ENCODE results near the gene HOXA10. TPM values are rescaled to one million over a fixed set of nuclear protein-coding genes. Genes with fewer than 3 reads are reported as not detected.

Gene HOXA10
- total and polyA plus RNA-seq, 2 experiments from 2014 or later = 7.7 to 15.1 TPM

DNA sequence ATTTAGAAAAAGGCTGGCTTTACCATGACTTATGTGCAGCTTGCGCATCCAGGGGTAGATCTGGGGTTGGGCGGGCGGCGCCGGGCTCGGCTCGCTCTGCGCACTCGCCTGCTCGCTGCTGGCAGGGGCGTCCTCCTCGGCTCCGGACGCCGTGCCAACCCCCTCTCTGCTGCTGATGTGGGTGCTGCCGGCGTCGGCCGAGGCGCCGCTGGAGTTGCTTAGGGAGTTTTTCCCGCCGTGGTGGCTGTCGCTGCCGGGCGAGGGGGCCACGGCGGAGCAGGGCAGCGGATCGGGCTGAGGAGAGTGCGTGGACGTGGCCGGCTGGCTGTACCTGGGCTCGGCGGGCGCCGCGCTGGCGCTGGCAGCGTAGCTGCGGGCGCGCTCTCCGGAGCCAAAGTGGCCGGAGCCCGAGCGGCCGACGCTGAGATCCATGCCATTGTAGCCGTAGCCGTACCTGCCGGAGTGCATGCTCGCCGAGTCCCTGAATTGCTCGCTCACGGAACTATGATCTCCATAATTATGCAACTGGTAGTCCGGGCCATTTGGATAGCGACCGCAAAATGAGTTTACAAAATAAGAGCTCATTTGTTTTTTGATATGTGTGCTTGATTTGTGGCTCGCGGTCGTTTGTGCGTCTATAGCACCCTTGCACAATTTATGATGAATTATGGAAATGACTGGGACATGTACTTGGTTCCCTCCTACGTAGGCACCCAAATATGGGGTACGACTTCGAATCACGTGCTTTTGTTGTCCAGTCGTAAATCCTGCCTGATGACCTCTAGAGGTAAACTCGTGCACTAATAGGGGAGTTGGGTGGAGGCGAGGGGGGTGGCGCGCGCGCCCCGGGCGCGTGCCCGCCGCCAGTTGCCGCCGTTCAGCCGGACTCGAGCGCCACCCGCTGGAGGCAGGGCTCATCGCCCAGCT is 30.8 kb downstream of the HOXA10 start, which contains the start of gene HOXA5:
HOXA5 (minus strand) TSS at position 659 of the 927 bp plus-strand sequence; CDS start at position 585, 74 bp downstream.
- no peaks in the 10 kb centered on the region for H3K79me2 ChIP-seq

GRCh38 chr7:27142580-27143022 is 31.5 kb downstream of the HOXA10 start:
- Histone ChIP-seq H2AFZ (peak overlapping the region; percentile 68), H3K27me3 (peaks cover 100% of the 10 kb centered on the region), H3K9me3 (ENCODE audit: low read depth) (no peaks in the 10 kb centered on the region), H3K9me2 (replicated peaks; ENCODE audit: insufficient read depth) (no peaks in the 10 kb centered on the region), H3K79me2 (no peaks in the 10 kb centered on the region), H3K36me3 (replicated peaks; ENCODE audit: insufficient read depth, low read depth) (no peaks in the 10 kb centered on the region), H4K20me1 (ENCODE audit: insufficient read depth, poor library complexity, severe bottlenecking) (no peaks in the 10 kb centered on the region), H3K4me2 (peak overlapping the region; percentile 96), H3K4me3 (peak overlapping the region; percentile 10), H3K27ac (no peak overlapping the region), H3K4me1 (ENCODE audit: insufficient read depth) (peaks cover 20% of the 10 kb centered on the region)
- WGBS (ENCODE audit: low lambda C conversion rate, missing lambda C conversion rate) = 10% methylated on average over 28 of the region's 29 CpGs
- DNase-seq (ENCODE audit: low spot score) = no peak
- TF ChIP-seq EZH2 (IDR thresholded peaks at IDR 0.05; ENCODE audit: borderline replicate concordance) (peak; percentile 95), EZH2phosphoT487 (IDR thresholded peaks at IDR 0.05; ENCODE audit: low read depth, severe bottlenecking, unreplicated experiment) (peak; percentile 41), CTCF (IDR thresholded peaks at IDR 0.05; ENCODE audit: poor library complexity) (no peak)

More for the DNA sequence above, 30.8 kb downstream of the HOXA10 start, which contains the start of gene HOXA5:
- Histone ChIP-seq H3K36me3 (replicated peaks; ENCODE audit: insufficient read depth, low read depth) (no peaks in the 10 kb centered on the region), H3K9me2 (replicated peaks; ENCODE audit: insufficient read depth) (no peaks in the 10 kb centered on the region), H3K4me1 (ENCODE audit: insufficient read depth) (peaks cover 20% of the 10 kb centered on the region), H3K9me3 (ENCODE audit: low read depth) (no peaks in the 10 kb centered on the region), H3K4me3 (peak within 1 kb of the TSS; percentile 26), H3K27ac (no peak within 1 kb of the TSS), H3K4me2 (peak within 1 kb of the TSS; percentile 96), H4K20me1 (ENCODE audit: insufficient read depth, poor library complexity, severe bottlenecking) (no peaks in the 10 kb centered on the region), H2AFZ (peak within 1 kb of the TSS; percentile 68), H3K27me3 (peaks cover 99% of the 10 kb centered on the region)
- TF ChIP-seq EZH2 (IDR thresholded peaks at IDR 0.05; ENCODE audit: borderline replicate concordance) (peak; percentile 79), EZH2phosphoT487 (IDR thresholded peaks at IDR 0.05; ENCODE audit: low read depth, severe bottlenecking, unreplicated experiment) (peak; percentile 3), CTCF (IDR thresholded peaks at IDR 0.05; ENCODE audit: poor library complexity) (peak; percentile 56)
- WGBS (ENCODE audit: low lambda C conversion rate, missing lambda C conversion rate) = 5% methylated on average over 68 of the region's 86 CpGs
- no peak for DNase-seq (ENCODE audit: low spot score)

DNA sequence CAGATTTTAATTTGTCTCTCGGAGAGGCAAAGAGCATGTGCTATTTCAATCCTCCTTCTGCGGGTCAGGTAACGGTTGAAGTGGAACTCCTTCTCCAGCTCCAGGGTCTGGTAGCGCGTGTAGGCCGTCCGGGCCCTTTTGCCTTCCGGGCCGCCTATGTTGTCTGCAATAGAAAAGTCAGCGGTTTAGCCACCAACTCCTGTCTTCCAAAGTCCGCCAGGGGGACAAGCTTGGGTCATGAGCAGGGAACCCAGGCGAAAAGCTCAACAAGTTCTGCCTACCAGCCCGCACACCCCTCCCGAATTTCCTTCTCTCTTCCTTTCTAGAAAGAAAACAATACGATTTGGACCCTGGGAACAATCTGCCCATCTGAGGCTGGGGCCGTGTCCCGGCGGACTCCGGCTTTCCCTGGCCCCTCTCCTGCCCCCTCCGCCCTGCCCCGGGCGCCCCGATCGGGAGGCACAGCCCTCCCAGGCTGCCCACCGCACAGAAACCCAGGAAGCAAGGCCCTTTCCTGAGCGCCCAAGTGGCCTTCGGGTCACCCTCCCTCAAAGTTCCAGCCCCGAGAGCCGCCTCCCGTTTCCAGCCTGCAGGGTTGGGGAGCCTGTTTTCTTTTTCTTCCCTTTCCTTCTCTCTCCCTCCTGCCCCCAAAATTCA is 32.1 kb downstream of the HOXA10 start:
- Histone ChIP-seq H3K79me2 (no peaks in the 10 kb centered on the region), H3K27me3 (peaks cover 100% of the 10 kb centered on the region), H3K4me2 (peak overlapping the region; percentile 96), H3K4me1 (ENCODE audit: insufficient read depth) (peaks cover 20% of the 10 kb centered on the region), H3K9me2 (replicated peaks; ENCODE audit: insufficient read depth) (no peaks in the 10 kb centered on the region), H3K9me3 (ENCODE audit: low read depth) (no peaks in the 10 kb centered on the region), H4K20me1 (ENCODE audit: insufficient read depth, poor library complexity, severe bottlenecking) (no peaks in the 10 kb centered on the region), H2AFZ (no peak overlapping the region), H3K36me3 (replicated peaks; ENCODE audit: insufficient read depth, low read depth) (no peaks in the 10 kb centered on the region), H3K4me3 (peak overlapping the region; percentile 10), H3K27ac (no peak overlapping the region)
- WGBS (ENCODE audit: low lambda C conversion rate, missing lambda C conversion rate) = 26% methylated on average over 26 of the region's 30 CpGs
- no peak for TF ChIP-seq CTCF (IDR thresholded peaks at IDR 0.05; ENCODE audit: poor library complexity)
- TF ChIP-seq EZH2phosphoT487 (IDR thresholded peaks at IDR 0.05; ENCODE audit: low read depth, severe bottlenecking, unreplicated experiment) = no peak
- no peak for TF ChIP-seq EZH2 (IDR thresholded peaks at IDR 0.05; ENCODE audit: borderline replicate concordance)
- no peak for DNase-seq (ENCODE audit: low spot score)
